ENCODE results near the gene RPL29. TPM values are rescaled to one million over a fixed set of nuclear protein-coding genes. Genes with fewer than 3 reads are reported as not detected.

RPL29 gene
- total and polyA plus RNA-seq, 4 donors, result 617 to 2,218 (median 1,156) TPM

DNA sequence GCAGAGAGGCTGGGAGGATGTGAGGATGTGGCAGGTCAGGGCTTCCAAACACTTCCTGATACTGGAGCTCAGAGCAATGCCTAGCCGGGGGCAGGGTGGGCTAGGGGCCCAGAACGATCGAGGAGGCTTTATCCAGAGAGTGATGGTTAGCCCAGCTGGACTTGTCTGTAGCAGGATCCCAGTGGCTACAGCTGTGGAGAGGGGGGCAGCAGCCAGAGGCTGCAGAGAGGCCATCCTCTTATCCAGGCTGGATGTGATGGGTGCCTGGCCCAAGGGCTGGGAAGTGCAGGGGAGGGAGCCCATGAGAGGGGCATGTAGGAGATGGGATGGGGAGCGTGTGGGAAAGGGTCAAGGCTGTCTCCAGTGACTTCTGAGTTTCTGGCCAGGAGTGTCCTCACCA is 48.9 kb downstream of the RPL29 start:
- ATAC-seq (ENCODE audit: low FRiP score), result no peak
- Histone ChIP-seq H3K9me3 (ENCODE audit: control insufficient read depth, low read length) (no peaks in the 10 kb centered on the region), H3K27me3 (ENCODE audit: control insufficient read depth in 1 of 2, insufficient read depth in 2 of 2, low read length in 1 of 2) (no peaks in the 10 kb centered on the region), H3K27ac (ENCODE audit: low read depth in 1 of 2, low read length in 2 of 2) (no peak overlapping the region), H3K4me3 (ENCODE audit: low read length in 2 of 2) (no peak overlapping the region), H3K4me1 (ENCODE audit: control insufficient read depth in 1 of 2, insufficient read depth in 2 of 2, low read length in 2 of 2) (no peaks in the 10 kb centered on the region), H3K36me3 (ENCODE audit: control insufficient read depth in 1 of 2, insufficient read depth in 2 of 2, low read length in 1 of 2) (no peaks in the 10 kb centered on the region)
- intact Hi-C loops (cut with DNase I), result no loop called here
- peak in 1 of 2 donors; percentile 63 for DNase-seq
- WGBS, 2 donors, result 78 to 87% methylated on average over 4 of the region's 4 CpGs

DNA sequence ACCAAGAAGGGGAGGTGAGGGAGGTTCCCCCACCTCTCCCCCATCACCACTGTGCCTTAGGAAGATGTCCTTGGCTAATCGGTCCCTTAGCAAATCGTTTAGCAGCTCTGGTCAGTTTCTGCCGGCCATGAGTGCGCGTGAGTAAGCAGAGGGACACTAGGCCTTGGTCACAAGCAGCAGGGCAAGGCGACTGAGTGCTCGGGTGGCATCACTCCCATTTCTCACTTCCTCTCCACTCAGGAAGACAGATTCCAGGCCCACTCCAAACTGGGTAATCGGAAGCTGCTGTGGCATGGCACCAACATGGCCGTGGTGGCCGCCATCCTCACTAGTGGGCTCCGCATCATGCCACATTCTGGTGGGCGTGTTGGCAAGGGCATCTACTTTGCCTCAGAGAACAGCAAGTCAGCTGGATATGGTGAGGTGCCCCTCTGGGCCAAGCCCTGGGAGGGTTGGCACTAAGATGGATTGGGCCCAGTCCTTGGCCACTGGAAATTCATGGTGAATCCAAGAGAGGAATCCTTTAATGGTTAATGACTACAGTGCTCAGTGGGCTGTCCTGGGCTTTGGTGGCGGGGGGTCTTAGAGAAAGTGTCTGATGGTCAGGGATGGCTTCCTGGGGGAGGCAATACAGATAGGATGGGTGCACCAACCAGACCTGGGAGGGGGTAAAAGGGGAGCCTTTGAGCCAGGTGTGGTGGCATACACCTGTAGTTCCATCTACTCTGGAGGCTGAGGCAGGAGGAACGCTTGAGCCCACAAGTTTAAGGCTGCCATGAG is 49.6 kb downstream of the RPL29 start:
- DNase-seq (peak; percentile 31 to 48), ATAC-seq (ENCODE audit: low FRiP score) (no peak)
- H3K4me3 ChIP-seq (ENCODE audit: low read length in 2 of 2), result no peak overlapping the region
- H3K27me3 ChIP-seq (ENCODE audit: control insufficient read depth in 1 of 2, insufficient read depth in 2 of 2, low read length in 1 of 2), result no peaks in the 10 kb centered on the region
- WGBS, 2 donors, result 93% methylated on average over 14 of the region's 14 CpGs
- H3K4me1 ChIP-seq (ENCODE audit: control insufficient read depth in 1 of 2, insufficient read depth in 2 of 2, low read length in 2 of 2), result no peaks in the 10 kb centered on the region
- intact Hi-C loops (cut with DNase I), result no loop called here
- H3K9me3 ChIP-seq (ENCODE audit: control insufficient read depth, low read length), result no peaks in the 10 kb centered on the region
- H3K36me3 ChIP-seq (ENCODE audit: control insufficient read depth in 1 of 2, insufficient read depth in 2 of 2, low read length in 1 of 2), result no peaks in the 10 kb centered on the region
- no peak overlapping the region for H3K27ac ChIP-seq (ENCODE audit: low read depth in 1 of 2, low read length in 2 of 2)

DNA sequence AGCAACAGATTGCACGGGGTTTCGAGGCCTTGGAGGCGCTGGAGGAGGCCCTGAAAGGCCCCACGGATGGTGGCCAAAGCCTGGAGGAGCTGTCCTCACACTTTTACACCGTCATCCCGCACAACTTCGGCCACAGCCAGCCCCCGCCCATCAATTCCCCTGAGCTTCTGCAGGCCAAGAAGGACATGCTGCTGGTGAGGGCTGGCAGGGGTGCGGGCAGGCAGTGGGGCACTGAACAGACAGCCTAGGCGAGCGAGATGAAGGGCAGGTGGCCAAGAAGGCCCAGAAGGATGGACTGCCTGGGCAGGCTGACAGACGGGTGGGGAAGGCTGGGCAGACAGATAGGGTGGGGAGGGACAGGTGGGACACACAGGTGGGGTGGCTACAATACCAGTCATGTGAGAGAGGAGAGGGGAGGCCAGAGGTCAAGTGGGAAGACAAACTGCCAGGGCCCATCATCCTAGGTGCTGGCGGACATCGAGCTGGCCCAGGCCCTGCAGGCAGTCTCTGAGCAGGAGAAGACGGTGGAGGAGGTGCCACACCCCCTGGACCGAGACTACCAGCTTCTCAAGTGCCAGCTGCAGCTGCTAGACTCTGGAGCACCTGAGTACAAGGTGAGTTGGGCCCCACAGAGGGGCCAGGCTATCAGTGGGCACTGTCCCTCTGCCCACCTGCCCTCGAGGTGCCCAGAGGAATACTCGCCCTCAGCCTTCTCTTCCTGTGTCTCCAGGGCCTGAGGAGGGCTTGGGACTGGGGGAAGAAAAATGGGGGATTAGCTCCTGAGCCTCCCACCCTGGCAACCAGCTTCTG is 50.5 kb downstream of the RPL29 start:
- no peak overlapping the region for H3K4me3 ChIP-seq (ENCODE audit: low read length in 2 of 2)
- DNase-seq (peak; percentile 48 to 69), ATAC-seq (ENCODE audit: low FRiP score) (no peak)
- no peaks in the 10 kb centered on the region for H3K4me1 ChIP-seq (ENCODE audit: control insufficient read depth in 1 of 2, insufficient read depth in 2 of 2, low read length in 2 of 2)
- WGBS, 2 donors, result 83 to 89% methylated on average over 15 to 18 of the region's 18 CpGs
- H3K27me3 ChIP-seq (ENCODE audit: control insufficient read depth in 1 of 2, insufficient read depth in 2 of 2, low read length in 1 of 2), result no peaks in the 10 kb centered on the region
- intact Hi-C loops (cut with DNase I), result no loop called here
- H3K27ac ChIP-seq (ENCODE audit: low read depth in 1 of 2, low read length in 2 of 2), result no peak overlapping the region
- H3K36me3 ChIP-seq (ENCODE audit: control insufficient read depth in 1 of 2, insufficient read depth in 2 of 2, low read length in 1 of 2), result no peaks in the 10 kb centered on the region
- H3K9me3 ChIP-seq (ENCODE audit: control insufficient read depth, low read length), result no peaks in the 10 kb centered on the region

DNA sequence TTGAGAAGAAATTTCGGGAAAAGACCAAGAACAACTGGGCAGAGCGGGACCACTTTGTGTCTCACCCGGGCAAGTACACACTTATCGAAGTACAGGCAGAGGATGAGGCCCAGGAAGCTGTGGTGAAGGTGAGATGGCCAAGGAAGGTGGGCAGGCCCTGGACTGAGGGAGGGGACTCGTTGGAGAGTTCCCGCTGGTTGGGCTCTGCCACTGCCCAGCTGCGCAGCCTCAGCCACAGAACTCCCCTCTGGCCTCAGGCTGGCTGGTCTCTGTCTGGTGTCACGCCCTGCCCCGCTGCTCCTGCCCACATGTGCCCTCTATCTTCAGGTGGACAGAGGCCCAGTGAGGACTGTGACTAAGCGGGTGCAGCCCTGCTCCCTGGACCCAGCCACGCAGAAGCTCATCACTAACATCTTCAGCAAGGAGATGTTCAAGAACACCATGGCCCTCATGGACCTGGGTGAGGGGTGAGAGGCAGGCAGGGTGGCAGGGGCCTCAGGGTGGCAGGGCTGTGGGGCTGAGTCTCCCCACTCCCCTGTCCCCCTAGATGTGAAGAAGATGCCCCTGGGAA is 51.2 kb downstream of the RPL29 start:
- Histone ChIP-seq H3K9me3 (ENCODE audit: control insufficient read depth, low read length) (no peaks in the 10 kb centered on the region), H3K36me3 (ENCODE audit: control insufficient read depth in 1 of 2, insufficient read depth in 2 of 2, low read length in 1 of 2) (no peaks in the 10 kb centered on the region), H3K27ac (ENCODE audit: low read depth in 1 of 2, low read length in 2 of 2) (no peak overlapping the region), H3K4me3 (ENCODE audit: low read length in 2 of 2) (no peak overlapping the region), H3K27me3 (ENCODE audit: control insufficient read depth in 1 of 2, insufficient read depth in 2 of 2, low read length in 1 of 2) (no peaks in the 10 kb centered on the region), H3K4me1 (ENCODE audit: control insufficient read depth in 1 of 2, insufficient read depth in 2 of 2, low read length in 2 of 2) (no peaks in the 10 kb centered on the region)
- ATAC-seq (ENCODE audit: low FRiP score) (no peak), DNase-seq (peak; percentile 41 to 75)
- intact Hi-C loops (cut with DNase I), result no loop called here
- whole genome bisulfite sequencing, 2 donors, result 85 to 91% methylated on average over 11 of the region's 11 CpGs

Other genes starting within 250 kb of the RPL29 start
- gene IQCF6, start 216.7 kb downstream of the RPL29 start, total RNA-seq, result not detected
- gene IQCF6, start 216.7 kb downstream of the RPL29 start, polyA plus RNA-seq, result not detected
- not detected for gene IQCF2, start 134.3 kb downstream of the RPL29 start, total RNA-seq
- gene IQCF2, start 134.3 kb downstream of the RPL29 start, polyA plus RNA-seq, result not detected
- not detected for gene IQCF5, start 120.3 kb downstream of the RPL29 start, total RNA-seq
- gene IQCF5, start 120.3 kb downstream of the RPL29 start, polyA plus RNA-seq, result not detected
- gene IQCF1, start 92.5 kb downstream of the RPL29 start, total RNA-seq, result not detected
- not detected for gene IQCF1, start 92.5 kb downstream of the RPL29 start, polyA plus RNA-seq
- gene RRP9, start 54.0 kb downstream of the RPL29 start, total RNA-seq, result 10 to 100 TPM in 1 of 2 donors, 1 to 10 TPM in 1; 9.3 to 11.4 TPM
- gene RRP9, start 54.0 kb downstream of the RPL29 start, polyA plus RNA-seq, result 10 to 100 TPM in 1 of 2 donors, 1 to 10 TPM in 1; 5.0 to 11.0 TPM
- 10 to 100 TPM; 11.6 to 18.1 TPM for gene PARP3, start 53.5 kb downstream of the RPL29 start, total RNA-seq
- 10 to 100 TPM; 11.0 to 35.0 TPM for gene PARP3, start 53.5 kb downstream of the RPL29 start, polyA plus RNA-seq
- gene GPR62, start 40.5 kb downstream of the RPL29 start, total RNA-seq, result not detected
- gene GPR62, start 40.5 kb downstream of the RPL29 start, polyA plus RNA-seq, result under 1 TPM in 1 of 2 donors, not detected in 1; 0.15 TPM
- gene PCBP4, start 28.4 kb downstream of the RPL29 start, total RNA-seq, result 10 to 100 TPM; 58.1 to 63.7 TPM
- gene PCBP4, start 28.4 kb downstream of the RPL29 start, polyA plus RNA-seq, result 100 to 1,000 TPM in 1 of 2 donors, 10 to 100 TPM in 1; 29.4 to 124 TPM
- gene ABHD14B, start 21.8 kb downstream of the RPL29 start, total RNA-seq, result 10 to 100 TPM; 18.2 to 40.0 TPM
- gene ABHD14B, start 21.8 kb downstream of the RPL29 start, polyA plus RNA-seq, result 10 to 100 TPM; 44.2 to 45.3 TPM
- 10 to 100 TPM in 1 of 2 donors, 1 to 10 TPM in 1; 4.7 to 16.0 TPM for gene ABHD14A, start 20.8 kb downstream of the RPL29 start, total RNA-seq
- 10 to 100 TPM in 1 of 2 donors, 1 to 10 TPM in 1; 9.5 to 23.0 TPM for gene ABHD14A, start 20.8 kb downstream of the RPL29 start, polyA plus RNA-seq
- 10 to 100 TPM in 1 of 2 donors, 1 to 10 TPM in 1; 7.2 to 16.5 TPM for gene ACY1, start 12.4 kb downstream of the RPL29 start, total RNA-seq
- 100 to 1,000 TPM in 1 of 2 donors, 10 to 100 TPM in 1; 12.2 to 102 TPM for gene ACY1, start 12.4 kb downstream of the RPL29 start, polyA plus RNA-seq
- gene DUSP7, start 60.7 kb upstream of the RPL29 start, total RNA-seq, result 10 to 100 TPM; 36.8 to 54.1 TPM
- 10 to 100 TPM in 1 of 2 donors, 1 to 10 TPM in 1; 8.8 to 14.4 TPM for gene DUSP7, start 60.7 kb upstream of the RPL29 start, polyA plus RNA-seq
- gene POC1A, start 158.5 kb upstream of the RPL29 start, total RNA-seq, result 1 to 10 TPM in 1 of 2 donors, under 1 TPM in 1; 0.91 to 2.1 TPM
- 1 to 10 TPM in 1 of 2 donors, under 1 TPM in 1; 0.38 to 1.6 TPM for gene POC1A, start 158.5 kb upstream of the RPL29 start, polyA plus RNA-seq
- 10 to 100 TPM; 30.2 to 34.5 TPM for gene ALAS1, start 202.3 kb upstream of the RPL29 start, total RNA-seq
- 10 to 100 TPM; 14.4 to 16.5 TPM for gene ALAS1, start 202.3 kb upstream of the RPL29 start, polyA plus RNA-seq
- gene TLR9, start 229.8 kb upstream of the RPL29 start, total RNA-seq, result under 1 TPM; 0.42 to 0.81 TPM
- gene TLR9, start 229.8 kb upstream of the RPL29 start, polyA plus RNA-seq, result not detected
- 10 to 100 TPM; 40.5 to 52.2 TPM for gene TWF2, start 243.3 kb upstream of the RPL29 start, total RNA-seq
- 10 to 100 TPM; 42.3 to 48.0 TPM for gene TWF2, start 243.3 kb upstream of the RPL29 start, polyA plus RNA-seq
- gene PPM1M, start 249.9 kb upstream of the RPL29 start, total RNA-seq, result 10 to 100 TPM; 26.7 to 43.4 TPM
- 10 to 100 TPM; 26.2 to 33.7 TPM for gene PPM1M, start 249.9 kb upstream of the RPL29 start, polyA plus RNA-seq

Data from aorta (tissue), 5 donors.